ENCODE data around the gene NNT.
"Not testable (repeated sequence)": the region's sequence is repeated elsewhere in the genome, so short reads cannot be mapped to it uniquely, and the experiment has no call there.

Gene NNT

DNA sequence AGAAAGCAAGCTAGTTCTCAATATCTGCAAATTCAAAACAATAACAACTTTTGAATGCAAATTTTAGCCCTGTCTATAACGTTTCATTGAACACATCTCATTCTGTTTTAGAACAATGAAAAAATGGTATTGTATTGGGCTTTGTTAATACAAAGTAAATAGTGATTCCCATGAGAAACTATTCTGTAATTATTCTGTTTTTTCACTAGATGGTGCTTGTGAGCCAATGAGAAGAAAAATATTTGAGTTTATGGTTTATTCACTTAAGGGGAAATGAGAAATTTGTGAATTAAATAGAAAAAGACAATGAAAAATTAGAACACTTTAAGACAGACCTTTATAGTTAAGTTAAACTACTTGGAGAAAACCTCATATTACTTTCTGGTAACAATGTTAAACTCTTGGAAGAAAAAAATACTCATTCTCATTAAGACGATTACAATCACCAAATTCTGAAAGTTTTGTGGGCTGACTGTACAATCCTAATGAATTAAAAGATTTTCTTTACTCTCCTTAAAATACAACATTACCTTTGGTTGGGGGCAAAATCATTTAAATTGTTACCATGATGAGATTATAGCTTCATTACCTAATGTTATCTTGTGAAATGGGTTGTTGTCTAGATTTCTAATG lies 127.0 kb downstream of the NNT start:
- FAIRE-seq, result peak; percentile 79

DNA sequence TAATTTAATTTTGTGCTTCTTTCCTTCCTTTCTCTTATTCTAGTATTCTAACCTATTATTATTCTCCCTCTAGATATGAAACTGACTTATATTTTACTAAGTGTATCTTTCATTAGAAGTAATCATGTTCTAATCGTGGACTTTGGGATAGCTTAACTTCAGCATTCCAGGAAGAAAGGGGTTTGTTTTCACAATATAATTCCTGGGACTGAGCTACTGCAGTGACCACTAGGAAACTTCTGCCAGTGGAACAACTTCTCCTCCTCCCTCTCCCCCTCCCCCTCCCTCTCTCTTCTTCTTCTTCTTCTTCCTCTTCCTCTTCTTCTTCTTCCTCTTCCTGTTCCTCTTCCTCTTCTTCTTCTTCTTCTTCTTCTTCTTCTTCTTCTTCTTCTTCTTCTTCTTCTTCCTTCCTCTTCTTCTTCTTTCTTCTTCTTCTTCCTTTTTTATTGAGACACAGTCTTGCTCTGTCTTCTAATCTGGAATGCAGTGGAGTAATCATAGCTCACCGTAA lies 127.9 kb downstream of the NNT start:
- FAIRE-seq, result no peak

DNA sequence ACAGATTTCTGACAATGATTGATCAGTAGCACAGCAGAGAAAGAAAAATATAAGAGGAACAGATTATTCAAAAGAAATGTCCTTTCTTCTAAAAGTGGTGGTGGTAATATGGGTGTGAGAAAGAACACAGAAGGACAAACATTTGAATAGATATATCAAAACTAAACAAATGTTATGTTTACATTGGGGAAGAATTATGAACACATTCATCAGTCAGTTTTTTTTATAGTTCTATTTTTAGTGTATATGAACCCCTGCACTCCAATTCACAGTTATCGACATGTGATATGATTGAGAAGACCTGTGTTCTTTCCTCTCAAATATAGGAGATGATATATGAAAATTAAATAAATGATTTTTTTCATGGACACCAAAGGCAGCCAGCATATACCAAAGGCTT lies 128.6 kb downstream of the NNT start:
- FAIRE-seq, result no peak

DNA sequence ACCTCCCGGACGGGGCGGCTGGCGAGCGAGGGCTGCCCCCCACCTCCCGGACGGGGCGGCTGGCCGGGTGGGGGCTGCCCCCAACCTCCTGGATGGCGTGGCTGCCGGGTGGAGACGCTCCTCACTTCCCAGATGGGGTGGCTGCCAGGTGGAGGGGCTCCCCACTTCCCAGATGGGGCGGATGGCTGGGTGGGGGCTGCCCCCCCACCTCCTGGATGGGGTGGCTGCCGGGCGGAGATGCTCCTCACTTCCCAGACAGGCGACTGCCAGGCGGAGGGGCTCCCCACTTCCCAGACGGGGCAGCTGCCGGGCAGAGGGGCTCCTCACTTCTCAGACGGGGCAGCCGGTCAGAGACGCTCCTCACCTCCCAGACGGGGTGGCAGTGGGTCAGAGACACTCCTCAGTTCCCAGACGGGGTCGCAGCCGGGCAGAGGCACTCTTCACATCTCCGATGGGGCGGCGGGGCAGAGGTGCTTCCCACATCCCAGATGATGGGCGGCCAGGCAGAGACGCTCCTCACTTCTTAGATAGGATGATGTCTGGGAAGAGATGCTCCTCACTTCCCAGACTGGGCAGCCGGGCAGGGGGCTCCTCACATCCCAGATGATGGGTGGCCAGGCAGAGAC lies 143.1 kb downstream of the NNT start:
- FAIRE-seq, result not testable (repeated sequence)

DNA sequence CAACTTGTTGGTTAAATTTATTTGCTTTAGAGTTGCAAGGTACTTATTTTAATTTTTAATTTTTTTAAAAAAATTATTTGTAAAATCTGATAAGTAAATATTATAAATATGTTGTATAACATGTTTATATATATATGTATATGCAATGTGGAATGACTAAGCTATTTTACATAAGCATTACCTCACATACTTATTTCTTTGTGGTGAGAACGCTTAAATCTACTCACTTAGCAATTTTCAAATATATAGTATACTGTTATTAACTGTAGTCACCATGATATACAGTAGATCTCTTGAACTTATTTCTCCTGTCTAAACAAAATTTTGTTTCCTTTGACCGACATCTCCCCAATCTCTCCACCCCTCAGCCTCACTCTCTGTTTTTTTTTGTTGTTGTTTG lies 147.8 kb downstream of the NNT start:
- FAIRE-seq, result no peak

DNA sequence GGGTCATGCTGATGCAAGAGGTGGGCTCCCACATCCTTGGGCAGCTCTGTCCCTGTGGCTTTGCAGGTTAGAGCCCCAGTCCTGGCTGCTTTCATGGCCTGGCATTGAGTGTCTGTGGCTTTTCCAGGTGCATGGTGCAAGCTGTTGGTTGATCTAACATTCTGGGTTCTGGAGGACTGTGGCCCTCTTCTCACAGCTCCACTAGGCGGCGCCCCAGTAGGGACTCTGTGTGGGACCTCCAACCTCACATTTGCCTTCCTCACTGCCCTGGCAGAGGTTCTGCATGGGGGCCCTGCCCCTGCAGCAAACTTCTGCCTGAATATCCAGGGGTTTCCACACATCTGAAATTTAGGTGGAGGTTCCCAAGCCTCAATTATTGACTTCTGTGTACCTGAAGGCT lies 150.1 kb downstream of the NNT start:
- no peak for FAIRE-seq

Measured in G401.6 (cell line).